ENCODE measurements around the gene MACROD2.

MACROD2 gene

GRCh38 chr20:14098261-14098660, 102.9 kb downstream of the MACROD2 start:
- CTCF ChIA-PET, result no interaction called here
- TF ChIP-seq ZNF416 (tag by site-specific recombination; IDR thresholded peaks at IDR 0.05), result no peak
- TF ChIP-seq ZNF391 (tag by site-specific recombination; IDR thresholded peaks at IDR 0.05; ENCODE audit: borderline replicate concordance, low read depth), result no peak
- no peak for TF ChIP-seq ZNF701 (tag by site-specific recombination; IDR thresholded peaks at IDR 0.05)
- 0 out of 2 replicates have a peak, but pooled peaks have one; percentile 19 for TF ChIP-seq ATF2 (tag by site-specific recombination; IDR thresholded peaks at IDR 0.05; ENCODE audit: low read depth)
- TF ChIP-seq SCRT2 (tag by site-specific recombination; IDR thresholded peaks at IDR 0.05), result no peak
- TF ChIP-seq TCF7L2 (IDR thresholded peaks at IDR 0.05; ENCODE audit: borderline replicate concordance, low read depth, low read length), result no peak
- H3K36me3 ChIP-seq (ENCODE audit: control insufficient read depth in 2 of 2, insufficient read depth in 1 of 2, low read length in 2 of 2), result no peaks in the 10 kb centered on the region
- H3K4me1 ChIP-seq (ENCODE audit: control insufficient read depth, insufficient read depth, low read length), result no peaks in the 10 kb centered on the region; the same call in 1 of the 2 replicates
- no peaks in the 10 kb centered on the region for H3K9me3 ChIP-seq (ENCODE audit: control insufficient read depth, insufficient read depth, low read depth, low read length)
- H3K27ac ChIP-seq (ENCODE audit: extremely low read depth, low read depth, low read length), result no peak overlapping the region
- POLR2A ChIA-PET, result no interaction called here
- H3K4me3 ChIP-seq (ENCODE audit: low read depth, low read length), result no peak overlapping the region

GRCh38 chr20:14113416-14113815, 118.1 kb downstream of the MACROD2 start:
- no peaks in the 10 kb centered on the region for H3K36me3 ChIP-seq (ENCODE audit: control insufficient read depth in 2 of 2, insufficient read depth in 1 of 2, low read length in 2 of 2)
- H3K9me3 ChIP-seq (ENCODE audit: control insufficient read depth, insufficient read depth, low read depth, low read length), result peaks cover 2% of the 10 kb centered on the region; the same call in 1 of the 2 replicates
- ChIA-PET POLR2A (no interaction called here), CTCF (interaction anchor here (0.6 kb wide), 1 partner anchor 33 kb away, joined by 3 read pairs; no protein-coding TSS in a partner anchor)
- TF ChIP-seq YY2 (tag by site-specific recombination; IDR thresholded peaks at IDR 0.05) (no peak), ZSCAN5A (tag by site-specific recombination; IDR thresholded peaks at IDR 0.05) (no peak), ZBTB44 (tag by site-specific recombination; IDR thresholded peaks at IDR 0.05) (no peak), ZNF280D (tag by site-specific recombination; IDR thresholded peaks at IDR 0.05) (no peak), ZNF571 (tag by site-specific recombination; IDR thresholded peaks at IDR 0.05) (no peak), ZNF561 (tag by site-specific recombination; IDR thresholded peaks at IDR 0.05; ENCODE audit: borderline replicate concordance) (no peak), SP7 (tag by site-specific recombination; IDR thresholded peaks at IDR 0.05) (no peak), ZNF610 (tag by site-specific recombination; IDR thresholded peaks at IDR 0.05; ENCODE audit: borderline replicate concordance) (no peak), ZNF664 (tag by site-specific recombination; IDR thresholded peaks at IDR 0.05) (no peak), PRDM1 (tag by site-specific recombination; IDR thresholded peaks at IDR 0.05) (no peak), ZNF580 (tag by site-specific recombination; IDR thresholded peaks at IDR 0.05) (no peak), ZNF404 (tag by site-specific recombination; IDR thresholded peaks at IDR 0.05) (no peak), ZNF174 (tag by site-specific recombination; IDR thresholded peaks at IDR 0.05) (no peak), ZNF521 (tag by site-specific recombination; IDR thresholded peaks at IDR 0.05) (no peak), ZNF341 (tag by site-specific recombination; IDR thresholded peaks at IDR 0.05; ENCODE audit: low read depth) (no peak), SCRT2 (tag by site-specific recombination; IDR thresholded peaks at IDR 0.05) (no peak), TSHZ1 (tag by site-specific recombination; IDR thresholded peaks at IDR 0.05; ENCODE audit: borderline replicate concordance) (no peak), ZNF837 (tag by site-specific recombination; IDR thresholded peaks at IDR 0.05) (no peak)
- no peak overlapping the region for H3K4me3 ChIP-seq (ENCODE audit: low read depth, low read length)
- H3K4me1 ChIP-seq (ENCODE audit: control insufficient read depth, insufficient read depth, low read length), result no peaks in the 10 kb centered on the region
- no peak overlapping the region for H3K27ac ChIP-seq (ENCODE audit: extremely low read depth, low read depth, low read length)
